H9 (cell line): ENCODE results near the gene RNPEPL1. TPM values are rescaled to one million over a fixed set of nuclear protein-coding genes. Genes with fewer than 3 reads are reported as not detected.
"Not testable (repeated sequence)": the region's sequence is repeated elsewhere in the genome, so short reads cannot be mapped to it uniquely, and the experiment has no call there.

ENCODE experiments used
- DNase-seq: peaks from one replicate; pipeline ENCODE4 v3.0.0-alpha.2; 2017
- H2AFZ ChIP-seq: one replicate; pipeline ENCODE4 v1.6.1; 2013; ENCODE audit warnings: mild to moderate bottlenecking, low read length, control low read depth, moderate library complexity
- H2AK5ac ChIP-seq: 2 replicates; pipeline ENCODE4 v1.6.1; 2013; ENCODE audit warnings: low read length, control low read depth, mixed read lengths; ENCODE audit not compliant: insufficient read length
- H2BK120ac ChIP-seq: one replicate; pipeline ENCODE4 v1.6.1; 2013; ENCODE audit warnings: low read depth, mild to moderate bottlenecking, low read length, control low read depth, inconsistent platforms; ENCODE audit not compliant: poor library complexity, severe bottlenecking
- H2BK12ac ChIP-seq: 2 replicates; pipeline ENCODE4 v1.6.1; 2013; ENCODE audit warnings: low read length, control low read depth, mixed read lengths, low read depth; ENCODE audit not compliant: insufficient read length
- H2BK15ac ChIP-seq: 2 replicates; pipeline ENCODE4 v1.6.1; 2013; ENCODE audit warnings: low read depth, low read length, control low read depth
- H2BK20ac ChIP-seq: one replicate; pipeline ENCODE4 v1.6.1; 2013; ENCODE audit warnings: low read depth, mild to moderate bottlenecking, low read length, control low read depth, inconsistent platforms; ENCODE audit not compliant: poor library complexity, severe bottlenecking
- H2BK5ac ChIP-seq: 2 replicates; pipeline ENCODE4 v1.6.1; 2013; ENCODE audit warnings: low read length, control low read depth, mixed read lengths; ENCODE audit not compliant: insufficient read length
- H3K14ac ChIP-seq: 2 replicates; pipeline ENCODE4 v1.6.1; 2013; ENCODE audit warnings: low read length, control low read depth; ENCODE audit not compliant: insufficient read depth
- H3K18ac ChIP-seq: 2 replicates; pipeline ENCODE4 v1.6.1; 2013; ENCODE audit warnings: low read depth, mild to moderate bottlenecking, mixed read lengths, low read length, control low read depth; ENCODE audit not compliant: insufficient read length
- H3K23ac ChIP-seq: 2 replicates; pipeline ENCODE4 v1.6.1; 2013; ENCODE audit warnings: low read length, control low read depth, mixed read lengths, low read depth; ENCODE audit not compliant: insufficient read length
- H3K23me2 ChIP-seq: 2 replicates; pipeline ENCODE4 v1.6.1; 2013; ENCODE audit warnings: low read depth, mild to moderate bottlenecking, mixed read lengths, low read length, control low read depth; ENCODE audit not compliant: insufficient read length, poor library complexity, severe bottlenecking
- H3K27ac ChIP-seq: 2 replicates; pipeline ENCODE4 v1.5.1; 2013; ENCODE audit warnings: low read length, control low read depth, mixed read lengths, low read depth; ENCODE audit not compliant: insufficient read length
- H3K27me3 ChIP-seq: 2 replicates; pipeline ENCODE4 v1.6.1; 2013; ENCODE audit warnings: low read length, control low read depth, inconsistent platforms; ENCODE audit not compliant: insufficient read depth
- H3K4ac ChIP-seq: 2 replicates; pipeline ENCODE4 v1.6.1; 2013; ENCODE audit warnings: low read depth, mild to moderate bottlenecking, control low read depth, inconsistent platforms, low read length, moderate library complexity
- H3K4me1 ChIP-seq: 2 replicates; pipeline ENCODE4 v1.6.1; 2013; ENCODE audit warnings: low read length, control low read depth, inconsistent platforms; ENCODE audit not compliant: insufficient read depth
- H3K4me2 ChIP-seq: 2 replicates; pipeline ENCODE4 v1.6.1; 2013; ENCODE audit warnings: low read length, control low read depth, mixed read lengths; ENCODE audit not compliant: insufficient read length, insufficient read depth
- H3K56ac ChIP-seq: 2 replicates; pipeline ENCODE4 v1.6.1; 2013; ENCODE audit warnings: low read depth, mild to moderate bottlenecking, mixed read lengths, low read length, control low read depth; ENCODE audit not compliant: insufficient read length
- H3K79me1 ChIP-seq: 2 replicates; pipeline ENCODE4 v1.6.1; 2013; ENCODE audit warnings: low read depth, mild to moderate bottlenecking, moderate library complexity, low read length, control low read depth, inconsistent platforms; ENCODE audit not compliant: insufficient read depth, poor library complexity, severe bottlenecking
- H3K79me2 ChIP-seq: 2 replicates; pipeline ENCODE4 v1.6.1; 2013; ENCODE audit warnings: low read length, control low read depth, inconsistent platforms; ENCODE audit not compliant: insufficient read depth
- H3K9ac ChIP-seq: 2 replicates; pipeline ENCODE4 v1.6.1; 2013; ENCODE audit warnings: low read length, control low read depth, mixed read lengths; ENCODE audit not compliant: insufficient read length; ENCODE audit errors: extremely low read depth
- H3K9me3 ChIP-seq: one replicate; pipeline ENCODE4 v1.6.1; 2013; ENCODE audit warnings: low read depth, low read length, inconsistent platforms; ENCODE audit not compliant: control insufficient read depth
- H3T11ph ChIP-seq: one replicate; pipeline ENCODE4 v1.6.1; 2013; ENCODE audit warnings: mild to moderate bottlenecking, low read length, control low read depth, inconsistent platforms
- H4K20me1 ChIP-seq: one replicate; pipeline ENCODE4 v1.6.1; 2013; ENCODE audit not compliant: control insufficient read depth, insufficient read length, insufficient read depth
- H4K5ac ChIP-seq: 2 replicates; pipeline ENCODE4 v1.6.1; 2013; ENCODE audit warnings: low read depth, mild to moderate bottlenecking, mixed read lengths, low read length, control low read depth; ENCODE audit not compliant: insufficient read length
- H4K8ac ChIP-seq: replicated peaks from 2 replicates; pipeline ENCODE4 v1.6.1; 2013; ENCODE audit warnings: low read length, control low read depth, mixed read lengths, low read depth; ENCODE audit not compliant: insufficient read length
- H4K91ac ChIP-seq: 2 replicates; pipeline ENCODE4 v1.6.1; 2013; ENCODE audit warnings: low read depth, mild to moderate bottlenecking, moderate library complexity, mixed read lengths, low read length, control low read depth; ENCODE audit not compliant: insufficient read length
- H3K27ac Mint-ChIP-seq, 3 experiments: 2 replicates in 2 of 3; 3 replicates in 1 of 3; pipeline ENCODE4 v1.8.0; 2020 to 2021; ENCODE audit warnings: mixed read lengths in 3 of 3, mild to moderate bottlenecking in 1 of 3, moderate library complexity in 1 of 3
- H3K27me3 Mint-ChIP-seq: 2 replicates; pipeline ENCODE4 v1.8.0; 2021; ENCODE audit warnings: low read depth, mild to moderate bottlenecking, moderate library complexity, mixed read lengths
- H3K36me3 Mint-ChIP-seq, 3 experiments: 2 replicates in 2 of 3; 3 replicates in 1 of 3; pipeline ENCODE4 v1.8.0; 2020 to 2021; ENCODE audit warnings: low read depth in 3 of 3, mixed read lengths in 3 of 3; ENCODE audit not compliant: insufficient read depth in 1 of 3
- H3K4me1 Mint-ChIP-seq, 2 experiments: 2 replicates each; pipeline ENCODE4 v1.8.0; 2020; ENCODE audit warnings: mixed read lengths in 2 of 2
- H3K4me3 Mint-ChIP-seq, 2 experiments: 2 replicates in 1 of 2; 3 replicates in 1 of 2; pipeline ENCODE4 v1.8.0; 2020 to 2021; ENCODE audit warnings: mild to moderate bottlenecking in 2 of 2, mixed read lengths in 2 of 2, moderate library complexity in 1 of 2
- H3K9me3 Mint-ChIP-seq, 2 experiments: 2 replicates in 1 of 2; 3 replicates in 1 of 2; pipeline ENCODE4 v1.8.0; 2020; ENCODE audit warnings: mild to moderate bottlenecking in 2 of 2, mixed read lengths in 2 of 2, moderate library complexity in 1 of 2
- CTCF ChIP-seq: fragments of 200-600 bp; sonication (generic); conservative IDR thresholded peaks from 3 replicates; pipeline ENCODE4 v1.8.0; 2021; ENCODE audit warnings: antibody characterized with exemption, mild to moderate bottlenecking
- WGBS: extraction: QIAGEN DNeasy Blood & Tissue Kit; methylation state at CpG from one replicate; pipeline ENCODE4 v1.1.7; 2013; ENCODE audit warnings: missing lambda C conversion rate, low lambda C conversion rate, mixed read lengths; ENCODE audit not compliant: insufficient read length; ENCODE audit errors: extremely low coverage; 5-methylcytosine and 5-hydroxymethylcytosine counted together
- total RNA-seq: library from RNA; stranded (reverse); gene quantifications from 2 replicates; pipeline ENCODE4 v1.2.1, GENCODE V29; 2021

The RNPEPL1 gene
- total RNA-seq, 1 experiment from 2014 or later: 22.5 TPM

DNA sequence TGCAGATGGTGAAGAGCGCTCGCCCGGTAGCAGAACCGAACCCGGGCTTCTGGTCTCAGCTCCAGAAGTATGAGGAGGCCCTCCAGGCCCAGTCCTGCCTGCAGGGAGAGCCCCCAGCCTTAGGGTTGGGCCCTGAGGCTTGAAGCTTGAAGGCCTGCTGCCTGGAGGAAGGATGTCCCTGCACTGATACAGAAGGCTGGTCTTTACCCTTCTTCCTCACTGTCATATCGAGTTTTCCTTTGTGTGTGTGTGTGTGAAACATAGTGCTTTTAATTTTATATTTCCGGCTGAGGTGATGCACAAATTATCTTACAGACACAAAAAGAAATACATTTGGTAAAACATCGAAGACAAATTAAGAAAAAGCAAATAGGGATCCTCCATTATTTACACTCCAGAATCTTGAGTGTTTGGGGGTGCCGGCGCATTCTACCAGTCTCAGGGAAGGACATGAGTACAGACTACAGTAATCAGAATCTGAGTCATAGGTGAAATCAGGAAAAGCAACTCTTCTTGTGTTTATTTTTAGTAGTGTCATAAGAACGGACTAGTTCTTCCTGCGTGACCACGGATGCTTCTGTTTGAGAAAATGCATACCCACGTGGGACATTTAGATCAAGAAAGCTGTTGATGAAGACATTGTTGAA lies 6.8 kb upstream of the RNPEPL1 start:
- Histone ChIP-seq H4K8ac (no peak overlapping the region), H3T11ph (no peak overlapping the region), H4K5ac (no peak overlapping the region), H3K9ac (no peak overlapping the region), H4K20me1 (no peaks in the 10 kb centered on the region), H3K79me2 (no peaks in the 10 kb centered on the region), H3K79me1 (no peaks in the 10 kb centered on the region), H3K56ac (no peak overlapping the region), H2BK12ac (no peak overlapping the region), H3K18ac (no peak overlapping the region), H3K27me3 (peaks cover 5% of the 10 kb centered on the region; the same call in 1 of the 2 replicates), H2AFZ (no peak overlapping the region), H3K4ac (no peak overlapping the region), H2BK120ac (no peak overlapping the region), H3K27ac (no peak overlapping the region), H2BK20ac (no peak overlapping the region), H3K14ac (0 out of 2 replicates have a peak overlapping the region, but pooled peaks have one; percentile 72), H3K4me2 (peak overlapping the region; percentile 61), H2BK5ac (no peak overlapping the region), H2BK15ac (no peak overlapping the region), H3K23me2 (peaks cover 3% of the 10 kb centered on the region), H4K91ac (no peak overlapping the region), H3K9me3 (no peaks in the 10 kb centered on the region), H3K4me1 (no peaks in the 10 kb centered on the region; the same call in 1 of the 2 replicates), H2AK5ac (no peak overlapping the region), H3K23ac (no peak overlapping the region)
- no CpG with 5 or more reads among the region's 14 CpGs for WGBS
- Mint-ChIP-seq H3K4me3 (peak overlapping the region; percentile 72 to 78), H3K27me3 (peaks cover 24% of the 10 kb centered on the region), H3K36me3 (peaks cover 0 to 13% (median 0%) of the 10 kb centered on the region in 3 experiments; a peak in 2 of 7 replicates), H3K9me3 (no peaks in the 10 kb centered on the region; a peak in 1 of 5 replicates), H3K27ac (peak overlapping the region in 1 of 3 experiments; percentile 2; a peak in 1 of 7 replicates), H3K4me1 (peaks cover 34 to 39% of the 10 kb centered on the region in 2 experiments)
- DNase-seq: no peak
- no peak for TF ChIP-seq CTCF

DNA sequence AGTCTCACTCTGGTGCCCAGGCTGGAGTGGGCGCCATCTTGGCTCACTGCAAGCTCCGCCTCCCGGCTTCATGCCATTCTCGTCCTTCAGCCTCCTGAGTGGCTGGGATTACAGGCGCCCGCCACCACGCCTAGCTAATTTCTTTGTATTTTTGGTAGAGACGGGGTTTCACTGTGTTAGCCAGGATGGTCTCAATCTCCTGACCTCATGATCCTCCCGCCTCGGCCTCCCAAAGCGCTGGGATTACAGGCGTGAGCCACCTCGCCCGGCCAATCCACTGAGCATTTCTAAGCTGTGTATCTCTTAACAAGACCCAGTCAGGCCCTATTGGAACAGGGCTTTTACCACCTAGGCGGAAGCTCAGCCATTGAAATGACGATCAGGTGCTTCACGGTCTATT lies 5.1 kb upstream of the RNPEPL1 start:
- not testable (repeated sequence) for H3K23me2 ChIP-seq, H2BK5ac ChIP-seq, H3K18ac ChIP-seq, H3K27ac Mint-ChIP-seq, H3K9me3 ChIP-seq, H2BK12ac ChIP-seq, H3K9me3 Mint-ChIP-seq, H3K79me2 ChIP-seq, H2AFZ ChIP-seq, H4K8ac ChIP-seq, H3K4me3 Mint-ChIP-seq, H3T11ph ChIP-seq, H2BK120ac ChIP-seq, H2BK15ac ChIP-seq, H2AK5ac ChIP-seq, H2BK20ac ChIP-seq, H3K4me2 ChIP-seq, H3K56ac ChIP-seq, H3K79me1 ChIP-seq, H3K9ac ChIP-seq, H4K20me1 ChIP-seq, H4K91ac ChIP-seq, H3K27ac ChIP-seq, H3K23ac ChIP-seq, H3K14ac ChIP-seq, DNase-seq, H4K5ac ChIP-seq, H3K4me1 ChIP-seq, H3K4ac ChIP-seq
- H3K27me3 ChIP-seq: peaks cover 17% of the 10 kb centered on the region
- H3K27me3 Mint-ChIP-seq: peaks cover 35% of the 10 kb centered on the region
- H3K4me1 Mint-ChIP-seq: peaks cover 35 to 46% of the 10 kb centered on the region in 2 experiments
- H3K36me3 Mint-ChIP-seq: peaks cover 0 to 13% (median 2%) of the 10 kb centered on the region in 3 experiments; a peak in 3 of 7 replicates
- WGBS: no CpG with 5 or more reads among the region's 17 CpGs
